Stimulated activated CD8-positive, alpha-beta memory T cell treated with anti-CD3 and anti-CD28 coated beads, Interleukin-4, amount 100 ng/mL, for 4 hours (primary cell): ENCODE measurements around the gene ADAM17.
"Not testable (repeated sequence)": the region's sequence is repeated elsewhere in the genome, so short reads cannot be mapped to it uniquely, and the experiment has no call there.

Experiments used
- DNase-seq, 2 donors: peaks; one replicate each; pipeline ENCODE4 v3.0.0-alpha.2; 2020; ENCODE audit warnings: low read depth in 2 of 2, low spot score in 1 of 2

Gene ADAM17

GRCh38 chr2:9565436-9566153, 10.0 kb upstream of the ADAM17 start:
- DNase-seq, result no peak

- no peak for DNase-seq
Observed at GRCh38 chr2:9560628-9561027, 5.0 kb upstream of the ADAM17 start.

- DNase-seq, result no peak
Observed at GRCh38 chr2:9558948-9559381, 3.3 kb upstream of the ADAM17 start.

DNA sequence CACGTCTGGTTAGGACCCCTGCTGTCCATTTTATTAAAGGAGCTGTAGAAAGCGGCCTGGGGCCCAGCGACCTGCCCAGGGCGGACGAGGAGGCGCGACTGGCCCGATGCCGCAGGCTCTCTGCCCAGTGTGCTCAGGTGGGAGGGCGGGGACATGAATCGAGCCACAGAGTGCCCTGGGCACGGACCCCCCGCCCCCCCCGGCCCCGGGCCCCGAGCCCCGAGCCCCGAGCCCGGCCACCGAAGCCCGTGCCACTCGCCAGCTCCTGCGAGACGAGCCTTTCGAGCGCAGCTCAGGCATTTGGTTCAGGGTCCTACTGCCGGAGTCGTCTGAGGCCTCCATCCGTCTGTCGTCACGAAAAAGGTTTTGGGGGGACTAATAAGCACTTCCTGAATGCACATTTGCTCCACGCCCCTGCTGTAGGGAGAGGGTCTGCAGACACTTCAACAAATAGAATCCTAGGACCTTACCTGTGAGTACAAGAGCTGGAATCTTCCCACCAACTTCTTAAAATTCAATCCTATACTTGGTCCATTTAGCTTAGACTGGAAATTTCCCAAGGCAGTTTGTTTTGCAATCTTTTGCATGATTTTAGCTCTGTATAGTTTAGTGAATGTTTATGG, 602 bp upstream of the ADAM17 start:
- no peak for DNase-seq

GRCh38 chr2:9554921-9555296, 721 bp downstream of the ADAM17 start:
- DNase-seq, result no peak

DNA sequence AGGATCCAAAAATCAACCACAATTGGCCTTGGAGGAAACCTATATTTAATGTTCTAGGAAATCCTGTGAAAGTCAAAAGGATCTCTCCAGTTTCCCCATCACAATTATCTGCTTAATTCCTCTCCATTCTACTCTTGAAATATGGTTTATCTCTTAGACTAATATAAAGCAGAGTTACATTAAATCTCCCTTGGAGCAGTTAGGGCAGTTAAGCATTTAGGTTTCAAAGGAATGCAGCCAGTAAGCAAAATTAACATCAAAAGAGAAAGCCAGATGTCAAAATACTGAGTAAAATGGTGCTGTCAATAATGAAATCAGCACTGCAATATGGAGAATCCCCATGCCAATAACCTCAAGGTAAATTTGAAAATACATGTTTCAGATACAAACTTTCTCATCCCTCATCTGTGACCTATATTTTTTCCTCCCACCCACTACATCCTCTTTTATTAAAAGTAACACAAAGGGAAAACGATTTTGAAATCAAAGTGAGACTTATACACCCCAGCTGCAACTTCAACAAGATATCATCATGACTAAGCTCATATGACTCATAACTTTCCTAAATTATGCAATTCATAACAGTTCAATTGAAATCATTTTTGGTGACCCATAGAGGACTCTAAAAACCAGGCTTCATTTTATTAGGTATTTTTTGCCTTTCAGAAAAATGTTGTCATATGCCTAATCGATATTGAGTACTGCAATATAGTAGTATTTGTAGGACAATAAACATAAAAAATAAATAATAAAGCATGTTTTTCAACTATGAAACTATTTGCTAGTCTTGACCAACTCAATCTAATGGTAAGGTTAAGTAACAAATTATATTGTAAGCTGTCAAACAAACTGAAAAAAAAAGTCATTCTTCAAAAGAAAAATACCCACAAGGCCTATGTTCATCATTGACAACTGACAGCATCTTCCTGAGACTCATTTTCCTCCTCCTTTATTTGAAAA, 3.1 kb downstream of the ADAM17 start:
- no peak for DNase-seq

DNA sequence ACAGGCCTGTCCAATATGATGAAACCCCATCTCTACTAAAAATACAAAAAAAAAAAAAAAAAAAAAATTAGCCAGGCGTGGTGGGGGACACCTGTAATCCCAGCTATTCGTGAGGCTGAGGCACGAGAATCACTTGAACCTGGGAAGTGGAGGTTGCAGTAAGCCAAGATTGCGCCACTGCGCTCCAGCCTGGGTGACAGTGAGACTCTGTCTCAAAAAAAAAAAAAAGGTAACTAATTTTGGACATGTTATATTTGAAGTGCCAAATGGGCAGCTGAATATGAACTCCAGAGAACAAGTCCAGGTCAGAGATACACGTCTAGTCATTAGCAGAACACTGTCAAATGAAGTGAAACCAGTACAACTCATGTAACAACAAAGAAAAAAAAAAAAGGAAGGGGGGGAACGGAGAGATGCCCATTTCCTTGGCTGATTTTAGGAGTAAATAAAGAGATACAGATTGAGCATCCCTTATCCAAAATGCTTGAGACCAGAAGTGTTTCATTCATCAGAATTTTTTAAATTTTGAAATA, 4.7 kb downstream of the ADAM17 start:
- not testable (repeated sequence) for DNase-seq

- DNase-seq, result no peak
Observed at GRCh38 chr2:9549420-9549819, 6.2 kb downstream of the ADAM17 start.

DNA sequence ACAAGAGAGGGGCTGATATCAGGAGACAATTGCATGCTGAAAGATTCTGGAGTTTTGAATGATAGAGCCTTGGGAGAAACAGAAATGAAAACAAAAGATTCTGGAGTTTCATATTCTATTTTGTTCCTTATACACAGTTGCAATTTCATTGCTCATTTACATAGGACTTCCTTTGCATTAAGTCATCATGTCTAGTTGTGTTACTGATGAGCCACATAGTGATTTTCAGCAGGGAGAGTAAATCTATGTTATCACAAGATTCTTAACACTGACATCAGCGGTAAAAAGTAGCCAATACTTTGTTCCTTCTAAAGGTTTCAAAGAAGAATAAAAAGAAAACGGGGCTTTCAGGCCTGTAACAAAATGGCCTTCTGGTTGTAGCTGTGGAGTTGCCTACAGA, 7.1 kb downstream of the ADAM17 start:
- no peak for DNase-seq

DNA sequence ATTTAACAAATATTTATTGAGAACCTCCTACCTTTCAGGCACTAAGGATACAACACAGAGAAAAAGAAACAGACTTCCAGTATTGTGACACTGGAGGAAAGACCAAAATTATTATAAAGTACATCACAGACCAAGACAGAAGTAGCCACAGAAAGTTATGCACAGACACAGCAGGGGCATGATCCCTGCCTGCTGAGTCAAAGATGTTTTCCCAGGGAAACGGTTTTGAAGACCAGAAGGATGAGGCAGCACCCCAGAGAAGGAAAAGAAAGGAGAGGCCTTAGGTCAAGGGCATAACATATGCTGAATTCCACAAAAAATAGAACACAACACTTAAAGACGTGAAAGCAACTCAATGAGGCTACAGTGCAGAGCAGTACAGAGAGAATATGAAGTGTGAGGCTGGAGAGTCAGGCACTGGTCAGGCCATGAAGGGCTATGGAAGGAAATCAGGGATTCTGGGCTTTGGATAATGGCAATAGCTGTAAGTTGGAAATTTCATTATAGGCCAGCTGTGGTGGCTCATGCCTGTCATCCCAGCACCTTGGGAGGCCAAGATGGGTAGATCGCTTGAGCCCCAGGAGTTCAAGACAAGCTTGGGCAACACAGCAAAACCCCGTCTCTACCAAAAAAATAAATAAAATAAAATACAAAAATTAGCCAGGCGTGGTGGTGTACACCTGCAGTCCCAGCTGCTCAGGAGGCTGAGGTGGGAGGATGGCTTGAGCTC, 8.2 kb downstream of the ADAM17 start:
- no peak for DNase-seq

- DNase-seq, result no peak
Observed at GRCh38 chr2:9545502-9545901, 10.1 kb downstream of the ADAM17 start.

- DNase-seq, result no peak
Observed at GRCh38 chr2:9543557-9543956, 12.1 kb downstream of the ADAM17 start.

DNA sequence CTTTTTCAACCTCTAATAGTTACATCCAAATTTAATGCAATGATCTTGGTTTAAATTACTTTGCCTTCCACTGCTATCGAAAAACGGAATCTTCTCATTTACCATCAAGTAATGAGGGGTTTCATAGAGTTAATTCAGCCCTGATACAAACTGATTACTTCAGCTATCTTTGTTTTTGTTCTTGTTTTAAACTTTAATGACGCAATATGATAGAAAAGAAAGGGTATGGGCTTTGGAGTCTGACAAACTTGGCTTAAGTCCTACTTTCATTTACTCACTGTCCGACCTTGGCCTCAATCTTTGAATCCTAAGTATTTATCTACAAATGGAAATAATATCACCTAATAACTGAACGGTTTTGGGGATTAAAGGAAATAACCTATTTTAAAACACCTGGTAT, 16.1 kb downstream of the ADAM17 start:
- no peak for DNase-seq

- no peak for DNase-seq
Observed at GRCh38 chr2:9538000-9538507, 17.6 kb downstream of the ADAM17 start.

DNA sequence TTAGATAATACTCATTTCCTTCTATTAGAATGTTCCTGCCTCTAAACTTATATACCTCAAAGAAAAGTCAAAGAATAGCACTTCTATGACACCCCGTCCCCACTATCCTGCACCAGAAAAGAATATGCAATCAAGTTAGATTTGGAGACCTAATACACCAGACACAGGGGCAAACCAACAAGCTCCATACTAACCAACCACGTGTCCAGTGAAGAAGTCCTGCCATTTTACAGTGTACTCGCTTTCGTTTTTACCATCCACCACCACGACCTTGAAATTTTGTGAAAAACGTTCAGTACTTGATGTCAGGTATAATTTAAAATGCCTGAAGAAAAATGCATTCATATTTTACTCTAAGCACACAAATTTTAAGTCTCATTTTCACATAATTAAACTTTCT, 19.1 kb downstream of the ADAM17 start:
- no peak for DNase-seq

- DNase-seq, result no peak
Observed at GRCh38 chr2:9535177-9535576, 20.5 kb downstream of the ADAM17 start.

- no peak for DNase-seq
Observed at GRCh38 chr2:9533663-9534062, 22.0 kb downstream of the ADAM17 start.

DNA sequence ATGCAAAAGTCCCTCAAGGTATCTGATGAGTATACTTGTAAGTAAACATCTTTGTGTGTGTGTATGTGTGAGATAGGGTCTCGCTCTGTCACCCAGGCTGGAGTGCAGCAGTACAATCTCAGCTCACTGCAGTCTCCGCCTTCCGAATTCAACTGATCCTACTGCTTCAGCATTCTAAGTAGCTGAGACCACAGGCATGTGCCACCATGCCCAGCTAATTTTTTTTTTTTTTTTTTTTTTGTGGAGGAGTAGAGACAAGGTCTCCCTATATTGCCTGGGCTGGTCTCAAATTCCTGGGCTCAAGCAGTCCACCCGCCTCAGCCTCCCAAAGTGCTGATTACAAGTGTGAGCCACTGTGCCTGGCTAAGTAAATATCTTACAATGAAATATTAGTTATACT, 23.2 kb downstream of the ADAM17 start:
- no peak for DNase-seq

- no peak for DNase-seq
Observed at GRCh38 chr2:9527995-9528787, 27.4 kb downstream of the ADAM17 start.

- DNase-seq, result no peak
Observed at GRCh38 chr2:9525266-9525665, 30.4 kb downstream of the ADAM17 start.
